Osteocyte (in vitro differentiated cells): ENCODE results near the gene MYO1B. TPM values are rescaled to one million over a fixed set of nuclear protein-coding genes. Genes with fewer than 3 reads are reported as not detected.

Experiments
- DNase-seq: peaks from one replicate; pipeline ENCODE4 v3.0.0; 2021; ENCODE audit warnings: mixed read lengths; ENCODE audit not compliant: unreplicated experiment; ENCODE audit errors: extremely low spot score
- H3K27ac Mint-ChIP-seq: one replicate; pipeline ENCODE4 v1.8.0; 2021; ENCODE audit warnings: mild to moderate bottlenecking, mixed read lengths; ENCODE audit not compliant: unreplicated experiment
- H3K27me3 Mint-ChIP-seq: one replicate; pipeline ENCODE4 v1.8.0; 2021; ENCODE audit warnings: mixed read lengths; ENCODE audit not compliant: unreplicated experiment
- H3K36me3 Mint-ChIP-seq: one replicate; pipeline ENCODE4 v1.8.0; 2021; ENCODE audit warnings: mixed read lengths; ENCODE audit not compliant: unreplicated experiment
- H3K4me1 Mint-ChIP-seq: one replicate; pipeline ENCODE4 v1.8.0; 2021; ENCODE audit warnings: mixed read lengths; ENCODE audit not compliant: unreplicated experiment
- H3K4me3 Mint-ChIP-seq: one replicate; pipeline ENCODE4 v1.8.0; 2021; ENCODE audit warnings: mild to moderate bottlenecking, moderate library complexity, mixed read lengths; ENCODE audit not compliant: unreplicated experiment
- H3K9me3 Mint-ChIP-seq: one replicate; pipeline ENCODE4 v1.8.0; 2021; ENCODE audit warnings: mixed read lengths; ENCODE audit not compliant: unreplicated experiment
- total RNA-seq: library from RNA; stranded (reverse); gene quantifications from 2 replicates; pipeline ENCODE4 v1.2.1, GENCODE V29; 2021
- TF ChIP-seq, protein P1 (sequence below): fragments of 200-600 bp; sonication (generic); IDR thresholded peaks from 2 replicates; pipeline ENCODE4 v1.5.0; 2021; ENCODE audit warnings: antibody characterized with exemption, mild to moderate bottlenecking, moderate library complexity

MYO1B gene
- total RNA-seq, 1 donor from 2014 or later, result 91.1 TPM

DNA sequence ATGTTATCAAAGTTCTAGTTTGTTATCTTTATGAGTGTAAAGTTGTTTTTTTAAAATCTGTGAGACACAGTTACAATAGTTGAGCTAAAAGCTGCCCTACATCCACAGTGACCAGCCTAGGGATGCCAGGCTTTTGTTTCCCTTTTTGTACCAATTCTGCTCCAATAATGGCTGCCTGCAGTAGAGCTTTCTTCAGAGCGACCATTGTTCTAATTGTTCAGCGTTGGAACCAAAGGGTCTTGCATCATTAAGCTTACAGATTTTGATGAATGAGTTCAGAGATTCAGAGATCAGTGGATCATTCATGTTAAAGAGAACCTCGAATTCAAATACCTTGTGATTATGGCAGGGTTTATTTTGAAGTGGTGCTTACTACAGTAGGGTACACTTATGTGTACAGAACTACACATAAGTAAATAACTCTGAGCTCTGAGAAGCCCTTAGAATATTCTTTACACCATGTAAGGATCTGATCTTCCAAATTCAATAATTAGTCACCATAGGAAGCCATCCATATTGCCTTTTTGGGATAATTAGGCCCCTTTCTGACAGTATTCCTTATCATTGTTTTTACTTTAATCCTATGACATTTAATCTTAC lies 157.9 kb downstream of the MYO1B start:
- TF ChIP-seq, protein P1, sequence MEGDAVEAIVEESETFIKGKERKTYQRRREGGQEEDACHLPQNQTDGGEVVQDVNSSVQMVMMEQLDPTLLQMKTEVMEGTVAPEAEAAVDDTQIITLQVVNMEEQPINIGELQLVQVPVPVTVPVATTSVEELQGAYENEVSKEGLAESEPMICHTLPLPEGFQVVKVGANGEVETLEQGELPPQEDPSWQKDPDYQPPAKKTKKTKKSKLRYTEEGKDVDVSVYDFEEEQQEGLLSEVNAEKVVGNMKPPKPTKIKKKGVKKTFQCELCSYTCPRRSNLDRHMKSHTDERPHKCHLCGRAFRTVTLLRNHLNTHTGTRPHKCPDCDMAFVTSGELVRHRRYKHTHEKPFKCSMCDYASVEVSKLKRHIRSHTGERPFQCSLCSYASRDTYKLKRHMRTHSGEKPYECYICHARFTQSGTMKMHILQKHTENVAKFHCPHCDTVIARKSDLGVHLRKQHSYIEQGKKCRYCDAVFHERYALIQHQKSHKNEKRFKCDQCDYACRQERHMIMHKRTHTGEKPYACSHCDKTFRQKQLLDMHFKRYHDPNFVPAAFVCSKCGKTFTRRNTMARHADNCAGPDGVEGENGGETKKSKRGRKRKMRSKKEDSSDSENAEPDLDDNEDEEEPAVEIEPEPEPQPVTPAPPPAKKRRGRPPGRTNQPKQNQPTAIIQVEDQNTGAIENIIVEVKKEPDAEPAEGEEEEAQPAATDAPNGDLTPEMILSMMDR, result no peak
- no peak overlapping the region for H3K27ac Mint-ChIP-seq
- no peaks in the 10 kb centered on the region for H3K9me3 Mint-ChIP-seq
- H3K27me3 Mint-ChIP-seq, result no peaks in the 10 kb centered on the region
- H3K36me3 Mint-ChIP-seq, result peaks cover 28% of the 10 kb centered on the region
- no peak for DNase-seq
- peaks cover 54% of the 10 kb centered on the region for H3K4me1 Mint-ChIP-seq
- no peak overlapping the region for H3K4me3 Mint-ChIP-seq

DNA sequence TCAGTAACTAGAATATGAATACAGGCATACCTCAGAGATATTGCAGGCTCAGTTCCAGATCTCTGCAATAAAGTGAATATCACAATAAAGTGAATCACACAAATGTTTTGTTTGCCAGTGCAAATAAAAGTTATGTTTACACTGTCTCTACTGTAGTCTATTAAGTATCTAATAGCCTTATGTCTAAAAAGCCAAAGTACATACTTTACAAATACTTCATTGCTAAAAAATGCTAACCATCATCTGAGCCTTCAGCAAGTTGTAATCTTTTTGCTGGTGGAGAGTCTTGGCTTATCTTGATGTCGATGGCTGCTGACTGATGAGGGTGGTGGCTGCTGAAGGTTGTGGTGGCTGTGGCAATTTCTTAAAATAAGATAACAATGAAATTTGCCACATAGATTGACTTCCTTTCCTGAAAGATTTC lies 159.4 kb downstream of the MYO1B start:
- Mint-ChIP-seq H3K27me3 (no peaks in the 10 kb centered on the region), H3K4me1 (peaks cover 51% of the 10 kb centered on the region), H3K4me3 (no peak overlapping the region), H3K9me3 (no peaks in the 10 kb centered on the region), H3K27ac (peak overlapping the region; percentile 25), H3K36me3 (peaks cover 35% of the 10 kb centered on the region)
- TF ChIP-seq, protein P1, result no peak
- DNase-seq, result no peak

DNA sequence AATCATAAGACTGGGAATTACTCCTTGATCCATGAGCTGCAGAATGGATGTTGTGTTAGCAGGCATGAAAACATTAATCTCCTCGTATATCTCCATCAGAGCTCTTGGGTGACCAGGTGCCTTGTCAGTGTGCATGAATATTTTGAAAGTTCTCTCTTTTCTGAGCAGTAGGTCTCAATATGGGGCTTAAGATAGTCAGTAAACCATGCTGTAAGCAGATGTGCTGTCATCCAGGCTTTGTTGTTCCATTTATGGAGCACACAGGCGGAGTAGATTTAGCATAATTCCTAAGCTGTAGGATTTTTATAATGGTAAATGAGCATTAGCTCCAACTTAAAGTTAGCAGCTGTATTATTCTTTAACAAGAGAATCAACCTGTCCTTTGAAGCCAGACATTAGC lies 160.3 kb downstream of the MYO1B start:
- TF ChIP-seq, protein P1, result no peak
- no peak for DNase-seq
- Mint-ChIP-seq H3K4me1 (peaks cover 51% of the 10 kb centered on the region), H3K9me3 (no peaks in the 10 kb centered on the region), H3K4me3 (no peak overlapping the region), H3K36me3 (peaks cover 39% of the 10 kb centered on the region), H3K27ac (no peak overlapping the region), H3K27me3 (no peaks in the 10 kb centered on the region)

DNA sequence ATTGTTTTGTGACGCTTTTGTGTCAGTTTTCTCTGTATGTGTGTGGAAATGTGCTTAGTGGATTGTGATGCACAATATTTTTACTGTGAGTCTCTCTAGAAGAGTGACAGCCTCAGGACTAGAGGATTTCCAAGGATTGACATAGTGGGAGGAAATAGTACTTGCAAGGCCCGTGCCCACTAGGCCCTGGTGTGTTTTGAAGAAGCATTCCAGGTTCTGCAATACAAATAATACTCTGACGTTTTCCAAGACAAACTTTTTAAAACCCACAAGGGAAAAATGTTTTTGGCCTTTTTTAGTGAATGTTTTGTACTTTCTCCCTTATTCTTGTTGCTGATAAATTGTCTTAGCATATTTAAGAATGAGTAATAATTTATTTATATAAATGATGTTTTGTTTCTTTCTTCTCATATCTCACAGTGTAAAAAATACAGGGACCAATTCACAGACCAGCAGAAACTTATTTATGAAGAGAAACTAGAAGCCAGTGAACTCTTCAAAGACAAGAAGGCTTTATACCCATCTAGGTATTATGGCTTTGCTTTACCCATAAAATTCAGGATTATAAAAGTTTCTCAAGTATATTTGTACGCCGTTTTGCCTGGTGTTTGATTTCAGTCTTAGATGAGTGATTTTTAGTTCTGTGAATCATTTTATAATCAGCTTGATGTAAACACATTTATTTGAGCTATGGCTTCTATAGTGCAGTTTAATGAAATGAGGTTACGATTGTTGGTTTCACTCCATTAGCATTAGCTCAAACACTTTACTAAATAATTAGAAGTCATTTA lies 165.6 kb downstream of the MYO1B start:
- TF ChIP-seq, protein P1, result no peak
- H3K4me3 Mint-ChIP-seq, result no peak overlapping the region
- peaks cover 24% of the 10 kb centered on the region for H3K4me1 Mint-ChIP-seq
- H3K27ac Mint-ChIP-seq, result peak overlapping the region; percentile 66
- H3K36me3 Mint-ChIP-seq, result peaks cover 60% of the 10 kb centered on the region
- no peaks in the 10 kb centered on the region for H3K27me3 Mint-ChIP-seq
- no peak for DNase-seq
- no peaks in the 10 kb centered on the region for H3K9me3 Mint-ChIP-seq

DNA sequence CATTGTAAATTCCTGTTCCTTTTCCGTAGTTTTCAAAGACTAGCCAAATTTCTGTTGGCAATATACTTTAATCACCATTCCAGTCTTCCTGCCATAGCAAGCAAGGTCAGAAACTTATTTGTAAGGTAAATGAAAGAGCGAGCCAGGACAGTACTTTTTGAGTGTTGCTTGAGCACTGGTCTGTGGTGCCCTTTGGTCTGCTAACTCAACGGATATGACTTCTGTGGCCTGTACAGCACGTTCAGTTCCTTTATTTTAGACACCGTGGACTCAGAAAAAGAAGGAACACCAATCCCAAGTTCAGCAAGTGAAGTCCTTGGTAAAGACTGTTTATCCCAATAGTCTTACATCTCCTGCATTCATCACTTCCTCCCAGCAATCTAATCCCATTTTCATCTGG lies 166.3 kb downstream of the MYO1B start:
- peak overlapping the region; percentile 66 for H3K27ac Mint-ChIP-seq
- H3K36me3 Mint-ChIP-seq, result peaks cover 63% of the 10 kb centered on the region

More for the DNA sequence above, 166.3 kb downstream of the MYO1B start:
- Mint-ChIP-seq H3K4me3 (no peak overlapping the region), H3K9me3 (no peaks in the 10 kb centered on the region), H3K27me3 (no peaks in the 10 kb centered on the region), H3K4me1 (peaks cover 24% of the 10 kb centered on the region)
- no peak for DNase-seq
- TF ChIP-seq, protein P1, result no peak
